GM21737 (cell line): Measurements from ENCODE around the gene ADRA1B.

Experiments
- ATAC-seq: cut with Tn5 transposase; IDR thresholded peaks from one replicate; pipeline ENCODE4 v1.9.1; 2021; ENCODE audit warnings: mild to moderate bottlenecking, moderate library complexity; ENCODE audit not compliant: unreplicated experiment

Gene ADRA1B

GRCh38 chr5:159923008-159923407 lies 6.7 kb downstream of the ADRA1B start:
- no peak for ATAC-seq

GRCh38 chr5:159928122-159928909 lies 12.0 kb downstream of the ADRA1B start:
- no peak for ATAC-seq

- ATAC-seq: no peak
Measured at GRCh38 chr5:159929176-159929575, 12.9 kb downstream of the ADRA1B start.

- ATAC-seq: no peak
Measured at GRCh38 chr5:159933531-159934485, 17.5 kb downstream of the ADRA1B start.

GRCh38 chr5:159935946-159936345 lies 19.7 kb downstream of the ADRA1B start:
- no peak for ATAC-seq

GRCh38 chr5:159936686-159937329 lies 20.5 kb downstream of the ADRA1B start:
- no peak for ATAC-seq

- ATAC-seq: no peak
Measured at GRCh38 chr5:159937580-159937979, 21.3 kb downstream of the ADRA1B start.

- ATAC-seq: no peak
Measured at GRCh38 chr5:159943326-159943725, 27.0 kb downstream of the ADRA1B start.

GRCh38 chr5:159944056-159944600 lies 27.8 kb downstream of the ADRA1B start:
- no peak for ATAC-seq

- no peak for ATAC-seq
Measured at GRCh38 chr5:159945359-159945758, 29.1 kb downstream of the ADRA1B start.

- no peak for ATAC-seq
Measured at GRCh38 chr5:159947708-159948358, 31.6 kb downstream of the ADRA1B start.

GRCh38 chr5:159951387-159951786 lies 35.1 kb downstream of the ADRA1B start:
- ATAC-seq: no peak

GRCh38 chr5:159951834-159952233 lies 35.6 kb downstream of the ADRA1B start:
- no peak for ATAC-seq

GRCh38 chr5:159953609-159954008 lies 37.3 kb downstream of the ADRA1B start:
- ATAC-seq: no peak

- ATAC-seq: no peak
Measured at GRCh38 chr5:159955056-159955624, 38.9 kb downstream of the ADRA1B start.

- no peak for ATAC-seq
Measured at GRCh38 chr5:159956074-159956473, 39.8 kb downstream of the ADRA1B start.

- ATAC-seq: no peak
Measured at GRCh38 chr5:159961176-159962160, 45.2 kb downstream of the ADRA1B start.

GRCh38 chr5:159962214-159962613 lies 45.9 kb downstream of the ADRA1B start:
- no peak for ATAC-seq

GRCh38 chr5:159963935-159964334 lies 47.7 kb downstream of the ADRA1B start:
- no peak for ATAC-seq
